Aorta (tissue), 5 donors: ENCODE data around the gene CLDND2. TPM values are rescaled to one million over a fixed set of nuclear protein-coding genes. Genes with fewer than 3 reads are reported as not detected.

Experiments
- ATAC-seq: fragments of 200-7000 bp; cut with Tn5 transposase; one replicate; pipeline ENCODE4 v1.9.1; 2022; ENCODE audit warnings: moderate library complexity; ENCODE audit not compliant: low FRiP score
- DNase-seq, 2 donors: peaks; one replicate each; pipeline ENCODE4 v3.0.0-alpha.2; 2020
- H3K27ac ChIP-seq, 2 donors: one replicate each; pipeline ENCODE4 v1.5.1; 2013; ENCODE audit warnings: low read length in 2 of 2, mild to moderate bottlenecking in 2 of 2, moderate library complexity in 2 of 2, control low read depth in 1 of 2, inconsistent platforms in 1 of 2, low read depth in 1 of 2
- H3K27me3 ChIP-seq, 2 donors: one replicate each; pipeline ENCODE4 v1.6.1; 2013; ENCODE audit warnings: control low read depth in 1 of 2, low read length in 1 of 2, mild to moderate bottlenecking in 1 of 2, moderate library complexity in 1 of 2; ENCODE audit not compliant: insufficient read depth in 2 of 2, control insufficient read depth in 1 of 2
- H3K36me3 ChIP-seq, 2 donors: one replicate each; pipeline ENCODE4 v1.6.1; 2013; ENCODE audit warnings: control low read depth in 1 of 2, low read length in 1 of 2, mild to moderate bottlenecking in 1 of 2; ENCODE audit not compliant: insufficient read depth in 2 of 2, control insufficient read depth in 1 of 2
- H3K4me1 ChIP-seq, 2 donors: one replicate each; pipeline ENCODE4 v1.6.1; 2013; ENCODE audit warnings: low read length in 2 of 2, control low read depth in 1 of 2, mild to moderate bottlenecking in 1 of 2, moderate library complexity in 1 of 2; ENCODE audit not compliant: insufficient read depth in 2 of 2, control insufficient read depth in 1 of 2
- H3K4me3 ChIP-seq, 2 donors: one replicate each; pipeline ENCODE4 v1.5.1; 2013; ENCODE audit warnings: low read length in 2 of 2, control low read depth in 1 of 2, mild to moderate bottlenecking in 1 of 2
- H3K9me3 ChIP-seq: one replicate; pipeline ENCODE4 v1.6.1; 2013; ENCODE audit warnings: mild to moderate bottlenecking, low read length; ENCODE audit not compliant: control insufficient read depth
- WGBS, 2 donors: extraction: QIAGEN DNeasy Blood & Tissue Kit; methylation state at CpG; one replicate each; pipeline ENCODE4 v1.1.7; 2013; 5-methylcytosine and 5-hydroxymethylcytosine counted together
- intact Hi-C, 2 donors: fragments of 100-400 bp; cut with DNase I; formaldehyde crosslinking; loops; one replicate each; pipeline versions ENCODE4 v1.14.2 to v1.15.0; 2022
- polyA plus RNA-seq, 2 donors: library from polyadenylated mRNA; stranded (reverse); fragments of 200-250 nt; gene quantifications; one replicate each; pipeline ENCODE4 v1.2.3, GENCODE V29; 2013
- total RNA-seq, 2 donors: library from RNA; stranded (reverse); fragmentation: NEBNext Ultra II Directional; extraction: Animal tissue kit (Norgen Biotek cat#: 25700); gene quantifications; one replicate each; pipeline ENCODE4 v1.2.1, GENCODE V29; 2021
- donor health status: healthy with polysubstance abuse.
- donor health status: Bipolar disorder and iron deficiency.
- donor health status: DM: no; HTN: no; CAD: no.
- donor health status: DM: no; HTN: no; CAD: no.
- donor health status: DM: yes; HTN: yes; CAD: no.

The CLDND2 gene
- total and polyA plus RNA-seq, 4 donors: 0.87 to 3.5 (median 2.0) TPM; not detected in 1

DNA sequence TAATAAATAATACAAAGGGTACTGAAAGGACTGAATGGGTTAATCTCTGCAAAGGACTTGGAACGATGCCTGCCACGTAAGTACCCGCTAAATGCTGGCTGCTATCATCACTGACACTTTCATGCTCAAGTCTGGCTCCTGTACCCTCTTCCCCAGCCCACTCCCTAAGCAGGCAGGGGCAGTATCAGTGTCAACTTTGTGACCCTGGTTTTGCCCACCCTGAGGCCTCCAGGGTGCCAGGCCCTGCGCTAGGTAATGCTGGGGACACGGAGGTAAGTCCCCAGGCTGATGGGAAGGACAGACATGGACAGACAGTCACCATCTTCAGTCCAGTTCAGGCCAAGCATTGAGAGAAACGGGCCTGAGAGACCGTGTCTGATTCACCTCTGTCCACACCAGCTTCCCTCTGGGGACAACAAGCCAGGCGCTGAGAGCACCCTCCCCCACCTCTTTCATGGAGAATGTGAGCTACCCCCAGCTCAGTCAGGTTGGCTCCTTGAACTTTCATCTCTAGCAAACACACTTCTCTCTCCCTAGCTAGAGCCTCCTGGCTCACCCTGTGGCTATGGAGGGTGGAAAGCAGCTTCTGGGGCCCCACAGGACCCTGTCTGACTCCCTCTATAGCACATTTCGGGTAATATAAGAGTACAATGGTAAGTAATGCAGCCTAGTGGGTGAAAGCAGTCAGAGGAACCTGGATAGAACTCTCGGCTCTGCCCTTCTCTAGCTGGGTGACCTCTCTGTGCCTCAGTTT lies 3.4 kb downstream of the CLDND2 start:
- Histone ChIP-seq H3K9me3 (no peaks in the 10 kb centered on the region), H3K27me3 (no peaks in the 10 kb centered on the region), H3K4me1 (no peaks in the 10 kb centered on the region), H3K4me3 (peak overlapping the region; percentile 54 to 58), H3K27ac (peak overlapping the region in 1 of 2 donors; percentile 46), H3K36me3 (no peaks in the 10 kb centered on the region)
- intact Hi-C loops: loop anchor here in 1 of 2 donors (5.0 kb wide), 1 partner anchor 337 kb away; no protein-coding TSS in a partner anchor
- DNase-seq (no peak), ATAC-seq (no peak)
- WGBS, 2 donors: 13 to 14% methylated on average over 10 of the region's 10 CpGs

DNA sequence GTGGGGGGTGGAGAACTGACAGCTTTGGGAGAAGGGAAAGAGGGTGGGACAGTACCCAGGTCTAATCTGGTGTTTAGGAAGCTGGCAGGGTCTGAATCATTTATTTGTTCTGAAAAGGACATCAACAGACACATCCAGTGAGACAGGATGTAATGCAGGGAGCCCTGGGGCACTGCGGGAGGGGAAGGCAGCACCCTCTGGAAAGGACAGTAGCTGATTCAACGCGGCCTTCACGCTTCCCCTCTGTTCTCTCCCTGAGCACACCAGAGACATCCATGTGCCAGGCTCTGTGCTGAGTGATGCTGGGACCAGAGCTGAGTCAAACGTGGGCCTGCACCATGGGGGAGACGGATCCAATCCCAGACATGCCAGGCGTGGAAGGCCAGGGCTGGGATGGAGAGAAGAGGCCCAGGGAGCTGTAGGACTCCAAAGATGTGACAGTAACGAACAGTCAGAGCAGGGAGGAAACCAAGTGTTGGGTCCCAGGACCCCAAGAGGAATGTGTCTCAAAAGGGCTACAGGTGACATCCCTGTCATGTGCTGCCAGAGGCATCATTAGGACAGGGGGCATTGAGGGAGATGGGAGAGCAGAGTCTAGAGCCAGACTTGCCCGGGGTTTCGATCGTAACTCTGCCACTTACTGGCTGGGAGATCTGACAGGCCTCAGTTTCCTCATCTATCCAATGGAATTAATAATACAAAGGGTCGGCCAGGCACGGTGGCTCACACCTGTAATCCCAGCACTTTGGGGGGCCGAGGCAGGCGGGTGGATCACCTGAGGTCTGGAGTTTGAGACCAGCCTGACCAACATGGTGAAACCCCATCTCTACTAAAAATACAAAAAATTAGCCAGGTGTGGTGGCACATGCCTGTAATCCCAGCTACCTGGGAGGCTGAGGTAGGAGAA lies 4.3 kb downstream of the CLDND2 start:
- no peak overlapping the region for H3K4me3 ChIP-seq
- DNase-seq (no peak), ATAC-seq (no peak)
- no peaks in the 10 kb centered on the region for H3K36me3 ChIP-seq
- intact Hi-C loops: loop anchor here in 1 of 2 donors (5.0 kb wide), 1 partner anchor 338 kb away; no protein-coding TSS in a partner anchor
- H3K4me1 ChIP-seq: no peaks in the 10 kb centered on the region
- H3K27me3 ChIP-seq: no peaks in the 10 kb centered on the region
- no peak overlapping the region for H3K27ac ChIP-seq
- no peaks in the 10 kb centered on the region for H3K9me3 ChIP-seq
- 87 to 89% methylated on average over 15 of the region's 15 CpGs for WGBS, 2 donors

DNA sequence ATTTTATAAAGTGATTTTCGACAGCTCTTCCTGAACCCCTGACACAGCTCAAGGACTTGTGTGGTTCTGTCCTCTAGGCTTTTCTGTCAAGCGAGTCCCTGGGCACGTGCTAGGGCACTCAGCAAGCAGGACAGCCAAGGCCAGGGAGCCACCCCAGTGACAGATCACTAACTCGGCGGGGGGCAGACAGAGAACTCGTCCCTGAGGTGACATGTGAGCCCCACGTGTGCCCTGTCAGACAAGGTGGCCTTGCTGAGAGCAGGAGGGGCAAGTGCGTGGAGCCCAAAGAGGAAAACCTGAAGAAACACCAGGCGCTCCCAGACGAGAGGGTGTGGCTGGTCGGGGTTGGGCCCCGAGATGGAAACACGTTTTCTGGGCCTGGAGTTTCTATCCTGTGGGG lies 7.6 kb downstream of the CLDND2 start:
- no peaks in the 10 kb centered on the region for H3K36me3 ChIP-seq
- no peak overlapping the region for H3K27ac ChIP-seq
- intact Hi-C loops: no loop called here
- no peak overlapping the region for H3K4me3 ChIP-seq
- ATAC-seq (no peak), DNase-seq (no peak)
- WGBS, 2 donors: 89 to 92% methylated on average over 13 of the region's 13 CpGs
- H3K27me3 ChIP-seq: no peaks in the 10 kb centered on the region
- no peaks in the 10 kb centered on the region for H3K4me1 ChIP-seq
- H3K9me3 ChIP-seq: no peaks in the 10 kb centered on the region

DNA sequence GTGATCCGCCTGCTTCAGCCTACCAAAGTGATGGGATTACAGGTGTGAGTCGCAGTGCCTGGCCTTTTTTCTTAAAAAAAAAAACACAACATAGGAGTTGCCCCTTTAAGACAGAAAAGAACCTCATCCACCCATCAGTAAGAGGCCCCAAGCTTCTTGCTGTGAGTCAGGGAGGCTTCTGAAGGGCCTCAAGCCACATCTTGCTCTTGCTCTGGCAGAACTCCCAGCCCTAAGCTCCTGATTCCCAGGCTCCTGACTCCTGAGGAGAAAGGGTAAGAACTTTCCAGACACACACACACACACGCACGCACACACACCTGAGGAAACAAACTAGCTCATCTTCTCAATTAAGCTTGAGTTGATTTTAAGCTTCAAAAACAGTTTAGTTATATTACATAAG lies 9.5 kb downstream of the CLDND2 start:
- ATAC-seq (no peak), DNase-seq (no peak)
- WGBS, 2 donors: 90 to 96% methylated on average over 4 of the region's 4 CpGs
- Histone ChIP-seq H3K4me3 (no peak overlapping the region), H3K9me3 (no peaks in the 10 kb centered on the region), H3K4me1 (no peaks in the 10 kb centered on the region), H3K27me3 (no peaks in the 10 kb centered on the region), H3K36me3 (no peaks in the 10 kb centered on the region), H3K27ac (no peak overlapping the region)
- intact Hi-C loops: no loop called here

DNA sequence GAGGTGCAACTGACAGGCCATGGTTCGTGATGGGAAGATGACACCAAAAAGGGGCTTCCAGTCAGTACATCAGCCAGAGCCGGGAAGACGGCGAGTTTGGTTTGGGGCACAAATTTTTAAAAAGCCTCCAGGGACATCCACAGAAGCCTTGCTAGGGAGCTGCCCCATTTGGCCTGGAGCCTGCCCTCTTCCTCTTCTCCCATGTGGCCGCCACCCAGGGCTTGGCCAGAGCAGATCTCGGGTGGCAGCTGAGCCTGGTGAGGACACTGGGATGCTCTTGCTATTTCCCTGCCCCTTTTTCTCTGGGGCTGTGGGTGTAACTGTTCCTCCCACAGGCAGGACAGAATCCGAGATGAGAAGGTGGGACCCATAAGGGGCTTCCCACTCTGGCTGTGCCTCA lies 10.9 kb downstream of the CLDND2 start:
- intact Hi-C loops: no loop called here
- DNase-seq (no peak), ATAC-seq (no peak)
- Histone ChIP-seq H3K36me3 (no peaks in the 10 kb centered on the region), H3K9me3 (no peaks in the 10 kb centered on the region), H3K27ac (no peak overlapping the region), H3K4me3 (no peak overlapping the region), H3K4me1 (no peaks in the 10 kb centered on the region), H3K27me3 (no peaks in the 10 kb centered on the region)
- 80 to 84% methylated on average over 7 of the region's 7 CpGs for WGBS, 2 donors

DNA sequence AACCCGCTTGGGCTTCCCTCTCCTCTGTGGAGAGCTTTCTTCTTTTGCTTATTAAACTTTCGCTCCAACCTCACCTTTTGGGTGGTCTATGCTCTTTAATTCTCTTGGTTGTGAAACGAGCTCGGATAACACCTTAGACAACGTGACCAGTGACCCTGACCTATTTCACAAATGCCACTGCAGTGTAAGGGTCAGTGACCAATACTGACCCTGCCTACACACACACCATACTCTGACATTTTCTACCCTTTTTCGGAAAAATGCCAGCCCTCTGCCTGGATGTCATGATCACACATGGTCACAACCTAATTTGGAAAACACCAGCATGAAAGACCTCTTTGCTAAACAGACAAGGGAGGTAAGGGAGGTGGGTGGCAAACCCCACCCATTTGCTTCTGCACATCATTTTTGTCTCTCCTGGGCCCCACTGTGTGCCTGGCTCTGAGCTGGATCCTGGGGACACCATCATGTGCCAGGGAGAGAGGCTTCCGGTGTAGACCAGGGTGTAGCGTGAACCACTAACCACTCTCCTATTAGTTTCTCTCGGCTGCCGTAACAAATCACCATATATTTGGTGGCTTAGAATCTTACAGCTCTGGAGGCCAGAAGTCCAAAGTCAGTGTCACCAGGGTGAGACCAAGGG lies 12.5 kb downstream of the CLDND2 start:
- no peaks in the 10 kb centered on the region for H3K27me3 ChIP-seq
- H3K4me3 ChIP-seq: no peak overlapping the region
- no peaks in the 10 kb centered on the region for H3K9me3 ChIP-seq
- intact Hi-C loops: no loop called here
- WGBS, 2 donors: 91 to 94% methylated on average over 10 of the region's 10 CpGs
- H3K27ac ChIP-seq: no peak overlapping the region
- H3K36me3 ChIP-seq: no peaks in the 10 kb centered on the region
- DNase-seq (peak in 1 of 2 donors; percentile 25), ATAC-seq (no peak)
- no peaks in the 10 kb centered on the region for H3K4me1 ChIP-seq

DNA sequence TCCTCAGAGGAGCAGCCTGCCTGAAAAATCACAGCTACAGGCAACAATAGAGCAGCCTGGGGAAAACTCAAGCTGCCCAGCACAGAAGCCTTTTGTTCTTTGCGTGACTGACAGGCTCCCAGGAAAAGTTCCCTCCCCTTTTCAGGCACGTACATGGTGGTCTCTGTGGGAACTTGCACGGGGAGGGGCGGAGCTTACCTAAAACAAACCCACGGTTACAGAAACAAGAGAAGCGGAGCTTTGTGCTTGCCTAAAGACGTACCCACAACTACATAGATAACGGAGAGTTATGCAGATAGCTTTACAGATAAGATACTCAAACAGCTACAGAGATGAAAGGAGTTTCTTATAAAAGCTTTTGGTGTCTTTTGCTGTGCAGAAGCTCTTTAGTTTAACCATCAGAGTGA lies 14.1 kb downstream of the CLDND2 start:
- intact Hi-C loops: no loop called here
- H3K27me3 ChIP-seq: no peaks in the 10 kb centered on the region
- WGBS, 2 donors: 46 to 48% methylated on average over 8 of the region's 8 CpGs
- ATAC-seq (no peak), DNase-seq (no peak)
- no peak overlapping the region for H3K4me3 ChIP-seq
- H3K27ac ChIP-seq: no peak overlapping the region
- H3K36me3 ChIP-seq: no peaks in the 10 kb centered on the region
- H3K9me3 ChIP-seq: no peaks in the 10 kb centered on the region
- H3K4me1 ChIP-seq: no peaks in the 10 kb centered on the region

DNA sequence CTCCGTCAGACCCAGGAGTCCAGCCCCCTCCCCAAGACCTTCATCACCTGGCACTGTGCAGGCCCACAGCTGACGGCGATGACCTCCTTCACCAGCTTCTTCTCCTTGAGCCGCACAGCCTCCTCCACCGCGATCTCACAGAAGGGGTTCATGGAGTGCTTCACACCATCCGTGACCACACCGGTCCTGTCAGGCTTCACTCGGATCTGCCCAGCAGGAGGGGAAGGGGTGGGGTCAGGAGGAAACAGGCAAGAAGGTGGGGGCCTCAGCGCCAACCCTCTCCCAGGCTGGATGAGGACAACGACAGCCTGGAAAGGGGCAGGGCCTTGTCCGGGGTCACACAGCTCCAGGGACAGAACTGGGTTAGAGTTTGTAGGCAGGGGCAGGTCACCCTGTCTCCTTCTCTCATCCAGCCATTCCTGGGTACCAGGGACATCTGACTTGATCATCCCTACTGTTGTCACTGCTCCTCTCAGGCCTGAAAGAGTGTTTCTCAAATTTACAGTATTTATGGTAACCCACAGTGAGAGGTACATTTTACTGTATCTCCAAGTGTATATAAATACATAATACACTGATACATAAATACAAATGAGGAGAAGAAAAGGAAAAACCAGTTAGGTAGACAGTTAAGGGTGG lies 14.6 kb downstream of the CLDND2 start:
- Histone ChIP-seq H3K4me3 (no peak overlapping the region), H3K36me3 (no peaks in the 10 kb centered on the region), H3K27me3 (no peaks in the 10 kb centered on the region), H3K9me3 (no peaks in the 10 kb centered on the region), H3K27ac (no peak overlapping the region), H3K4me1 (no peaks in the 10 kb centered on the region)
- DNase-seq (no peak), ATAC-seq (no peak)
- intact Hi-C loops: no loop called here
- 62 to 65% methylated on average over 12 of the region's 12 CpGs for WGBS, 2 donors
